ENCODE data around the gene RASSF8. TPM values are rescaled to one million over a fixed set of nuclear protein-coding genes. Genes with fewer than 3 reads are reported as not detected.

RASSF8 gene
- total RNA-seq, 2 experiments from 2014 or later, result not detected

DNA sequence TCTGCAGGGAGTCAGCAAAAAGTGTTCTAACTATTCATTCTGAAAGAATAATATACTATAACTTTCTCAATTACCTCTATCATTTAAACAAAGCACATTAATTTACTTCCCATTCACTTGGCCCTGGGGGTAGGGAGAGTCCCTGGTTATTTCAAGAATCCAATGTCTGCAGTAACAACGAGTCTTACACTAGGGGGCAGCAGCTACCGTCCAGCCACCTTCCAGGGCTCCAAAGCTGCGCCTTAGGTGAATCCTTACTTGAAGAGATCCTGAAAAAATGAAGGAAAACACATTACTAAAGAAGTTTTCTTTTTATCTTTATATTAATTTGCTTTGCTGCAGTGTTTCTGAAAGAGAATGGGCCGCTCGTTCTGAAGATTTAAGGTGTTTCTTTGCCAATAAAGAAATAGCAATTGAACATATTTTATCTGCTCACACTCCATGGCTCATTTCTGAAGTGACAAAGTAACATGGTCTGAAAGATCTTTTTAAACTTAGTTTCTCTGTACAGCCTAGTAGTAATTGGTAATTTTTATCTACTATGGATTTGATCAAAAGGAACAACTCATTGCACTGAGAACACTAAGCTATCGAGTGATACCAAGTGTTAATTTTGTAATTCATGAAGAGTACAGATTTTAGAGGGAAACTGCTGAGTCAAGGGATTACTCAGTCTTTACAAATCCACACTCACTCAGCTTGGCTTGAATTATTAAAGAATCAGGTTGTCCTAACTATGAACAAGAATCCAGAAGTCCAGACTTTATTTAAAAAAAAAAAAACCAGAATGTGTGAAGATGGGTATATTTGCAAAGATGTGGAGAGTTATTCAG is 138.8 kb downstream of the RASSF8 start:
- no peaks in the 10 kb centered on the region for H3K4me1 ChIP-seq (ENCODE audit: insufficient read depth, low read length, poor library complexity, severe bottlenecking)
- TF ChIP-seq EZH2phosphoT487 (IDR thresholded peaks at IDR 0.05; ENCODE audit: borderline replicate concordance, low read depth, low read length), result no peak
- TF ChIP-seq, protein P1, sequence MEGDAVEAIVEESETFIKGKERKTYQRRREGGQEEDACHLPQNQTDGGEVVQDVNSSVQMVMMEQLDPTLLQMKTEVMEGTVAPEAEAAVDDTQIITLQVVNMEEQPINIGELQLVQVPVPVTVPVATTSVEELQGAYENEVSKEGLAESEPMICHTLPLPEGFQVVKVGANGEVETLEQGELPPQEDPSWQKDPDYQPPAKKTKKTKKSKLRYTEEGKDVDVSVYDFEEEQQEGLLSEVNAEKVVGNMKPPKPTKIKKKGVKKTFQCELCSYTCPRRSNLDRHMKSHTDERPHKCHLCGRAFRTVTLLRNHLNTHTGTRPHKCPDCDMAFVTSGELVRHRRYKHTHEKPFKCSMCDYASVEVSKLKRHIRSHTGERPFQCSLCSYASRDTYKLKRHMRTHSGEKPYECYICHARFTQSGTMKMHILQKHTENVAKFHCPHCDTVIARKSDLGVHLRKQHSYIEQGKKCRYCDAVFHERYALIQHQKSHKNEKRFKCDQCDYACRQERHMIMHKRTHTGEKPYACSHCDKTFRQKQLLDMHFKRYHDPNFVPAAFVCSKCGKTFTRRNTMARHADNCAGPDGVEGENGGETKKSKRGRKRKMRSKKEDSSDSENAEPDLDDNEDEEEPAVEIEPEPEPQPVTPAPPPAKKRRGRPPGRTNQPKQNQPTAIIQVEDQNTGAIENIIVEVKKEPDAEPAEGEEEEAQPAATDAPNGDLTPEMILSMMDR (conservative IDR thresholded peaks at IDR 0.05; ENCODE audit: low read length), result peak; percentile 98
- H3K79me2 ChIP-seq (ENCODE audit: insufficient read depth, low read depth, low read length), result no peaks in the 10 kb centered on the region
- H2AFZ ChIP-seq (ENCODE audit: low read length), result no peak overlapping the region
- BruUV-seq (replicated peaks), result no TSS peak
- no peaks in the 10 kb centered on the region for H4K20me1 ChIP-seq (ENCODE audit: insufficient read depth, low read length)
- H3K9me2 ChIP-seq (ENCODE audit: insufficient read depth, low read length), result no peaks in the 10 kb centered on the region
- H3K27ac ChIP-seq (ENCODE audit: low read depth, low read length, poor library complexity, severe bottlenecking), result no peak overlapping the region
- H3K4me2 ChIP-seq (ENCODE audit: low read length), result no peak overlapping the region
- intact Hi-C loops (cut with micrococcal nuclease; ENCODE audit: unreplicated experiment), result loop anchor here (2.0 to 5.0 kb wide), 2 partner anchors 554 to 915 kb away; partner anchors contain the start of gene TM7SF3
- ChIA-PET POLR2A (interaction anchor here (0.6 to 1.0 kb wide), 4 partner anchors 11 to 555 kb away, joined by 3 to 4 read pairs (median 4); no protein-coding TSS in a partner anchor), CTCF (ENCODE audit: unreplicated experiment) (interaction anchor here (0.9 kb wide), 1 partner anchor 555 kb away, joined by 3 read pairs; no protein-coding TSS in a partner anchor)
- peak; percentile 64 for DNase-seq (ENCODE audit: low spot score)
- no peak overlapping the region for H3K4me3 ChIP-seq (ENCODE audit: low read depth, low read length, poor library complexity, severe bottlenecking)
- no peaks in the 10 kb centered on the region for H3K36me3 ChIP-seq (ENCODE audit: insufficient read depth, low read length)
- H3K9me3 ChIP-seq (ENCODE audit: low read length), result no peaks in the 10 kb centered on the region

DNA sequence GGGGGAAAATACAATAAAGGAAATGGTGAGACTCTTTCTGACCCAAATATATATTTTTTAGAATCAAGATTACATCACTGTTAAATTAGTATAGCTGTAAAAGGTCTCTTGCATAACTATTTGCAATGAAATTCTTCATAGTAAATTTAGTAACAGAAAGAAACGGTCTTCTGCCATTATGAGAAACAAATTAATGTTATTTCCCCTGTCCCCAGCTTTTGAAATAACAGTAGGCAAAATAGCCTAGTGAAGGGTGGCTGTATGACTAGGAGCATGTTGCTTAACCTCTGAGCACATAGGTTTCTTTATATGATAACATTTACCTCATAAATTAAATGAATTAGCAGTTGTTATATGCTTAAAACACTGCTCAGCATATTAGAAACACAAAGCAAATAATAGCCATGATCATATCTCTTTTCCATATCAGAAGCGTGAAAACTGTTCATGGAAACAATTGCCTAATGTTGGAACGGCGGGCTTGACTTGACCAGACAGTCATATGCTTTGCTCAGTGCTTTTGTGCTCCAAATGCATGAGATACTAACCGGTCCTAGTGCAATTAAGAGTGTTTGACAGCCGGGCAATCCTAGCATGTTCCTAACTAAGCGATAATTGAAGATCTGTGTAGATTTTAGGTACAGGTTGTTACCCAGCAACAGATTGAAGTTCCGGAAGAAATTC is 142.3 kb downstream of the RASSF8 start:
- H3K4me1 ChIP-seq (ENCODE audit: insufficient read depth, low read length, poor library complexity, severe bottlenecking), result no peaks in the 10 kb centered on the region
- CTCF ChIA-PET (ENCODE audit: unreplicated experiment), result no interaction called here
- no peaks in the 10 kb centered on the region for H3K79me2 ChIP-seq (ENCODE audit: insufficient read depth, low read depth, low read length)
- no peak overlapping the region for H2AFZ ChIP-seq (ENCODE audit: low read length)
- no peaks in the 10 kb centered on the region for H3K36me3 ChIP-seq (ENCODE audit: insufficient read depth, low read length)
- H3K9me2 ChIP-seq (ENCODE audit: insufficient read depth, low read length), result no peaks in the 10 kb centered on the region
- H3K4me3 ChIP-seq (ENCODE audit: low read depth, low read length, poor library complexity, severe bottlenecking), result no peak overlapping the region
- H4K20me1 ChIP-seq (ENCODE audit: insufficient read depth, low read length), result no peaks in the 10 kb centered on the region
- BruUV-seq (replicated peaks), result no TSS peak
- TF ChIP-seq, protein P1 (conservative IDR thresholded peaks at IDR 0.05; ENCODE audit: low read length), result no peak
- TF ChIP-seq EZH2phosphoT487 (IDR thresholded peaks at IDR 0.05; ENCODE audit: borderline replicate concordance, low read depth, low read length), result no peak
- intact Hi-C loops (cut with micrococcal nuclease; ENCODE audit: unreplicated experiment), result no loop called here
- no peak for DNase-seq (ENCODE audit: low spot score)
- H3K9me3 ChIP-seq (ENCODE audit: low read length), result no peaks in the 10 kb centered on the region
- no peak overlapping the region for H3K4me2 ChIP-seq (ENCODE audit: low read length)
- POLR2A ChIA-PET, result no interaction called here
- H3K27ac ChIP-seq (ENCODE audit: low read depth, low read length, poor library complexity, severe bottlenecking), result no peak overlapping the region

Measured in OCI-LY7 (cell line).